ENCODE data around the gene RNF111. TPM values are rescaled to one million over a fixed set of nuclear protein-coding genes. Genes with fewer than 3 reads are reported as not detected.

Gene RNF111
- polyA plus RNA-seq, 1 donor (not counting 4 experiments of a cell fraction or from before 2014, with no cell fraction given) = 27.4 TPM

DNA sequence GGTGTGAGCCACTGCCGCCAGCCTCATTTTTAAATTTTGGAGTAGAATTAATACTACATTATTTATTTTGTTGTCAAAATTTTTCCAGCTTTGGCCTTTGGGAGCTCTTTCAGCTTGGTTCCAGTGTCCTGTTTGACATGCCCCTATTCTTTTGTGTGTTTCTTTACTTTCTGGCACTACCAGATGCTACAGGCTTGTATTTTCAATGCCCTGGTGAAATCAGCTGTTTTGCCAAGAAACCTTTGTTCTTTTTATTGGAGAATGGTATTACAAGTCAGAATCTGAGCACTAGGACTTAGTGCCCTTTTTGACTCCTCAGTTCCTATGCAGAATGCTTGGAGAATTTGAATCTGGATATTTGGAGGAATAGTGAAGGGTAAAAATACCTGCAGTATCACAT lies 26.6 kb downstream of the RNF111 start:
- TF ChIP-seq, protein P1, sequence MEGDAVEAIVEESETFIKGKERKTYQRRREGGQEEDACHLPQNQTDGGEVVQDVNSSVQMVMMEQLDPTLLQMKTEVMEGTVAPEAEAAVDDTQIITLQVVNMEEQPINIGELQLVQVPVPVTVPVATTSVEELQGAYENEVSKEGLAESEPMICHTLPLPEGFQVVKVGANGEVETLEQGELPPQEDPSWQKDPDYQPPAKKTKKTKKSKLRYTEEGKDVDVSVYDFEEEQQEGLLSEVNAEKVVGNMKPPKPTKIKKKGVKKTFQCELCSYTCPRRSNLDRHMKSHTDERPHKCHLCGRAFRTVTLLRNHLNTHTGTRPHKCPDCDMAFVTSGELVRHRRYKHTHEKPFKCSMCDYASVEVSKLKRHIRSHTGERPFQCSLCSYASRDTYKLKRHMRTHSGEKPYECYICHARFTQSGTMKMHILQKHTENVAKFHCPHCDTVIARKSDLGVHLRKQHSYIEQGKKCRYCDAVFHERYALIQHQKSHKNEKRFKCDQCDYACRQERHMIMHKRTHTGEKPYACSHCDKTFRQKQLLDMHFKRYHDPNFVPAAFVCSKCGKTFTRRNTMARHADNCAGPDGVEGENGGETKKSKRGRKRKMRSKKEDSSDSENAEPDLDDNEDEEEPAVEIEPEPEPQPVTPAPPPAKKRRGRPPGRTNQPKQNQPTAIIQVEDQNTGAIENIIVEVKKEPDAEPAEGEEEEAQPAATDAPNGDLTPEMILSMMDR (optimal IDR thresholded peaks at IDR 0.05 in 1 of 3, IDR thresholded peaks at IDR 0.05 in 1 of 3, conservative IDR thresholded peaks at IDR 0.05 in 1 of 3; ENCODE audit: extremely low read depth in 1 of 3, insufficient read depth in 2 of 3, low read length in 3 of 3) = no peak
- TF ChIP-seq EZH2 (IDR thresholded peaks at IDR 0.05; ENCODE audit: low read length) = no peak
- no peak for FAIRE-seq

DNA sequence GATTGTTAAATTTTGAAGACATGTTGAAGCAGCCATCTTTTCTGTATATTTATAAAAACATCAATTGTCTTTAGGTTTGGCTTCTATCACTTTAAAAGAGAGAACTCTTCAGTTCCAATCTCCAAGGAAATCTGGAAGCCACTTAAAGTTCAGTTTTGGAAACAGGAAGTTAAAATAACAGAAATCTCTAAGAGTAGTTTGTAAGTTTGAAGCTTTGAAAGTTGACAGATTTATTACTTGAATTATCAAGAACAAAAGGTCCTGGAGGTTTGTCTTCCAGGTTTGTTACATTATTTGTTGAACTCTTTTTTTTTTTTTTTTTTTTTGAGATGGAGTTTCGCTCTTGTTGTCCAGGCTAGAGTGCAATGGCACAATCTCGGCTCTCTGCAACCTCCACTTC lies 30.0 kb downstream of the RNF111 start:
- Histone ChIP-seq H3K27ac (ENCODE audit: control insufficient read depth, insufficient read depth, low read length) (no peak overlapping the region), H3K9me3 (ENCODE audit: control insufficient read depth, low read depth, low read length) (no peaks in the 10 kb centered on the region), H4K20me1 (ENCODE audit: control insufficient read depth, extremely low read depth, insufficient read depth, low read length) (peaks cover 7% of the 10 kb centered on the region), H3K9me1 (ENCODE audit: control insufficient read depth, extremely low read depth, insufficient read depth, low read length) (no peaks in the 10 kb centered on the region), H3K4me3 (ENCODE audit: control insufficient read depth in 2 of 3, extremely low read depth in 1 of 3, insufficient read depth in 2 of 3, low read depth in 1 of 3, low read length in 3 of 3) (no peak overlapping the region), H3K36me3 (ENCODE audit: control insufficient read depth in 2 of 2, extremely low read depth in 1 of 2, insufficient read depth in 2 of 2, low read length in 2 of 2) (peaks cover 3 to 8% of the 10 kb centered on the region in 2 experiments), H2AFZ (ENCODE audit: control insufficient read depth, low read length) (no peak overlapping the region), H3K4me2 (ENCODE audit: control insufficient read depth, extremely low read depth, insufficient read depth, low read depth, low read length) (no peak overlapping the region), H3K4me1 (ENCODE audit: control insufficient read depth, extremely low read depth, insufficient read depth, low read length) (no peaks in the 10 kb centered on the region), H3K27me3 (ENCODE audit: control insufficient read depth, extremely low read depth, insufficient read depth, low read length) (no peaks in the 10 kb centered on the region), H3K79me2 (ENCODE audit: control insufficient read depth, insufficient read depth, low read length) (peaks cover 73% of the 10 kb centered on the region), H3K9ac (ENCODE audit: control insufficient read depth, extremely low read depth, insufficient read depth, low read length) (no peak overlapping the region)
- dilution Hi-C loops (cut with MboI; ENCODE audit: extremely low pct_ligation_motif_present, low sequenced_read_pairs) = no loop called here
- DNase-seq (ENCODE audit: low read depth, low spot score) (no peak), FAIRE-seq (no peak)
- TF ChIP-seq EZH2 (IDR thresholded peaks at IDR 0.05; ENCODE audit: low read length) = no peak
- TF ChIP-seq, protein P1 (optimal IDR thresholded peaks at IDR 0.05 in 1 of 3, IDR thresholded peaks at IDR 0.05 in 1 of 3, conservative IDR thresholded peaks at IDR 0.05 in 1 of 3; ENCODE audit: extremely low read depth in 1 of 3, insufficient read depth in 2 of 3, low read length in 3 of 3) = no peak

More for the DNA sequence above, 26.6 kb downstream of the RNF111 start:
- DNase-seq (ENCODE audit: low read depth, low spot score) = no peak
- H3K9ac ChIP-seq (ENCODE audit: control insufficient read depth, extremely low read depth, insufficient read depth, low read length) = no peak overlapping the region
- H3K4me3 ChIP-seq (ENCODE audit: control insufficient read depth in 2 of 3, extremely low read depth in 1 of 3, insufficient read depth in 2 of 3, low read depth in 1 of 3, low read length in 3 of 3) = no peak overlapping the region
- no peak overlapping the region for H3K4me2 ChIP-seq (ENCODE audit: control insufficient read depth, extremely low read depth, insufficient read depth, low read depth, low read length)
- H3K36me3 ChIP-seq (ENCODE audit: control insufficient read depth in 2 of 2, extremely low read depth in 1 of 2, insufficient read depth in 2 of 2, low read length in 2 of 2) = peaks cover 2 to 7% of the 10 kb centered on the region in 2 experiments
- no peak overlapping the region for H2AFZ ChIP-seq (ENCODE audit: control insufficient read depth, low read length)
- peaks cover 7% of the 10 kb centered on the region for H4K20me1 ChIP-seq (ENCODE audit: control insufficient read depth, extremely low read depth, insufficient read depth, low read length)
- no peaks in the 10 kb centered on the region for H3K27me3 ChIP-seq (ENCODE audit: control insufficient read depth, extremely low read depth, insufficient read depth, low read length)
- dilution Hi-C loops (cut with MboI; ENCODE audit: extremely low pct_ligation_motif_present, low sequenced_read_pairs) = no loop called here
- no peak overlapping the region for H3K27ac ChIP-seq (ENCODE audit: control insufficient read depth, insufficient read depth, low read length)
- H3K79me2 ChIP-seq (ENCODE audit: control insufficient read depth, insufficient read depth, low read length) = peaks cover 82% of the 10 kb centered on the region
- H3K9me1 ChIP-seq (ENCODE audit: control insufficient read depth, extremely low read depth, insufficient read depth, low read length) = no peaks in the 10 kb centered on the region
- H3K9me3 ChIP-seq (ENCODE audit: control insufficient read depth, low read depth, low read length) = no peaks in the 10 kb centered on the region
- no peaks in the 10 kb centered on the region for H3K4me1 ChIP-seq (ENCODE audit: control insufficient read depth, extremely low read depth, insufficient read depth, low read length)
